OCI-LY7 (cell line): Measurements from ENCODE around the gene TBCEL.

ENCODE experiments used
- CTCF ChIP-seq: fragments of 200-600 bp; sonication (generic); conservative IDR thresholded peaks from 2 replicates; pipeline ENCODE4 v1.5.1; 2014; ENCODE audit warnings: mild to moderate bottlenecking, antibody characterized with exemption, low read length, moderate library complexity, mixed read lengths
- EZH2phosphoT487 ChIP-seq: fragments of 200-600 bp; sonication (generic); IDR thresholded peaks from 2 replicates; pipeline ENCODE4 v1.6.1; 2018; ENCODE audit warnings: low read depth, borderline replicate concordance, mild to moderate bottlenecking, mixed run types, antibody characterized with exemption, low read length, moderate library complexity, mixed read lengths

DNA sequence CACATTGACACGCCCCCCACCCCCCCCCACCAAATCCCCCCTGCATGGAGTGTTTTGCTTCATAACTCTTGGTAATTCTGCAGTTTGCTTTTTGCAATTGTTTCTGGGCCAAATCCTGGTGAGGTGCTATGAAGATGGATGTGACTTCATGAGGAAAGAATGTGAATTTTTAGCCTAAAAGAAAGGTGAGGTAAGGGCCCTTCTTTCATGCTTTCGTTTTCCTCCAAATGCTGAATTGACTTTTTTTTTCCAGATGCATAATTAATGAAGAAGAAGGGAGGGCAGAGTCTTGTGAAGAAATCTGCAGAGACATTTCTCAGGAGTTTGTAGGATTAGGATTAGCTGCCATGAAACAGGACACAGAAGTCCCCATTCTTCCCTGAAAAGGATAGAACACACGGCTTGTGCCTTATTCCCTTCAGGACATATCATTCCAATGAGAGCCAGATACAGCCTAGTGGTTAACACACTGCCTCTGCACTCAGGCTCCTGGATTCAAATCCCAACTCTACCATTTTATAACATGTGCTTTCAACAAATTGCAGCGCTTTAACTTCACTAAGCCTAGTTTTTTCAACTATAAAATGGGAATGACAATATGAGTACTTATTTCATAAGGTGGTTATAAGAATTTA, 19.6 kb upstream of the TBCEL start:
- TF ChIP-seq CTCF (no peak), EZH2phosphoT487 (no peak)
